ENCODE results near the gene CDK13. TPM values are rescaled to one million over a fixed set of nuclear protein-coding genes. Genes with fewer than 3 reads are reported as not detected.

The CDK13 gene
- total and polyA plus RNA-seq, 9 of the 15 experiments (the other 6 are each of a cell fraction or from before 2014, with no cell fraction given), result 9.8 to 46.1 (median 32.4) TPM

DNA sequence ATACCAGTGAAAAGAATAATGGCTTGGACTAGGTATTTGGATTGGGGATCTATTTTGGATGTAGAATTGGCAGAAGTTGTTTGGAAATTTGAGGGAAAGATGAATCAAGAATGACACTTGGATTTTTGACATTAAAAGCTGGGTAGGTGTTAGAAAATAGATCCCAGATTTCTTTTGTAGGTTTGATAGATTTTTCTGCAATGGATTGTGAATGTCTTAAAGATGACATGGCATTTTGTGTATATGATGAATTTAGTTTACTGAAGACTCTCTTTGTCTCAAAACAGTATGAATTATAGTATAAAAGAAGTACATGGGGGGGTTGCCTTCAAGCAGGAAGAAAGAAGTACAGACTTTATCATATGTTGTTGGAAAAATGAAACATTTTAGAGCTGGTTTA lies 108.6 kb downstream of the CDK13 start (continued):
- TF ChIP-seq, protein P1, sequence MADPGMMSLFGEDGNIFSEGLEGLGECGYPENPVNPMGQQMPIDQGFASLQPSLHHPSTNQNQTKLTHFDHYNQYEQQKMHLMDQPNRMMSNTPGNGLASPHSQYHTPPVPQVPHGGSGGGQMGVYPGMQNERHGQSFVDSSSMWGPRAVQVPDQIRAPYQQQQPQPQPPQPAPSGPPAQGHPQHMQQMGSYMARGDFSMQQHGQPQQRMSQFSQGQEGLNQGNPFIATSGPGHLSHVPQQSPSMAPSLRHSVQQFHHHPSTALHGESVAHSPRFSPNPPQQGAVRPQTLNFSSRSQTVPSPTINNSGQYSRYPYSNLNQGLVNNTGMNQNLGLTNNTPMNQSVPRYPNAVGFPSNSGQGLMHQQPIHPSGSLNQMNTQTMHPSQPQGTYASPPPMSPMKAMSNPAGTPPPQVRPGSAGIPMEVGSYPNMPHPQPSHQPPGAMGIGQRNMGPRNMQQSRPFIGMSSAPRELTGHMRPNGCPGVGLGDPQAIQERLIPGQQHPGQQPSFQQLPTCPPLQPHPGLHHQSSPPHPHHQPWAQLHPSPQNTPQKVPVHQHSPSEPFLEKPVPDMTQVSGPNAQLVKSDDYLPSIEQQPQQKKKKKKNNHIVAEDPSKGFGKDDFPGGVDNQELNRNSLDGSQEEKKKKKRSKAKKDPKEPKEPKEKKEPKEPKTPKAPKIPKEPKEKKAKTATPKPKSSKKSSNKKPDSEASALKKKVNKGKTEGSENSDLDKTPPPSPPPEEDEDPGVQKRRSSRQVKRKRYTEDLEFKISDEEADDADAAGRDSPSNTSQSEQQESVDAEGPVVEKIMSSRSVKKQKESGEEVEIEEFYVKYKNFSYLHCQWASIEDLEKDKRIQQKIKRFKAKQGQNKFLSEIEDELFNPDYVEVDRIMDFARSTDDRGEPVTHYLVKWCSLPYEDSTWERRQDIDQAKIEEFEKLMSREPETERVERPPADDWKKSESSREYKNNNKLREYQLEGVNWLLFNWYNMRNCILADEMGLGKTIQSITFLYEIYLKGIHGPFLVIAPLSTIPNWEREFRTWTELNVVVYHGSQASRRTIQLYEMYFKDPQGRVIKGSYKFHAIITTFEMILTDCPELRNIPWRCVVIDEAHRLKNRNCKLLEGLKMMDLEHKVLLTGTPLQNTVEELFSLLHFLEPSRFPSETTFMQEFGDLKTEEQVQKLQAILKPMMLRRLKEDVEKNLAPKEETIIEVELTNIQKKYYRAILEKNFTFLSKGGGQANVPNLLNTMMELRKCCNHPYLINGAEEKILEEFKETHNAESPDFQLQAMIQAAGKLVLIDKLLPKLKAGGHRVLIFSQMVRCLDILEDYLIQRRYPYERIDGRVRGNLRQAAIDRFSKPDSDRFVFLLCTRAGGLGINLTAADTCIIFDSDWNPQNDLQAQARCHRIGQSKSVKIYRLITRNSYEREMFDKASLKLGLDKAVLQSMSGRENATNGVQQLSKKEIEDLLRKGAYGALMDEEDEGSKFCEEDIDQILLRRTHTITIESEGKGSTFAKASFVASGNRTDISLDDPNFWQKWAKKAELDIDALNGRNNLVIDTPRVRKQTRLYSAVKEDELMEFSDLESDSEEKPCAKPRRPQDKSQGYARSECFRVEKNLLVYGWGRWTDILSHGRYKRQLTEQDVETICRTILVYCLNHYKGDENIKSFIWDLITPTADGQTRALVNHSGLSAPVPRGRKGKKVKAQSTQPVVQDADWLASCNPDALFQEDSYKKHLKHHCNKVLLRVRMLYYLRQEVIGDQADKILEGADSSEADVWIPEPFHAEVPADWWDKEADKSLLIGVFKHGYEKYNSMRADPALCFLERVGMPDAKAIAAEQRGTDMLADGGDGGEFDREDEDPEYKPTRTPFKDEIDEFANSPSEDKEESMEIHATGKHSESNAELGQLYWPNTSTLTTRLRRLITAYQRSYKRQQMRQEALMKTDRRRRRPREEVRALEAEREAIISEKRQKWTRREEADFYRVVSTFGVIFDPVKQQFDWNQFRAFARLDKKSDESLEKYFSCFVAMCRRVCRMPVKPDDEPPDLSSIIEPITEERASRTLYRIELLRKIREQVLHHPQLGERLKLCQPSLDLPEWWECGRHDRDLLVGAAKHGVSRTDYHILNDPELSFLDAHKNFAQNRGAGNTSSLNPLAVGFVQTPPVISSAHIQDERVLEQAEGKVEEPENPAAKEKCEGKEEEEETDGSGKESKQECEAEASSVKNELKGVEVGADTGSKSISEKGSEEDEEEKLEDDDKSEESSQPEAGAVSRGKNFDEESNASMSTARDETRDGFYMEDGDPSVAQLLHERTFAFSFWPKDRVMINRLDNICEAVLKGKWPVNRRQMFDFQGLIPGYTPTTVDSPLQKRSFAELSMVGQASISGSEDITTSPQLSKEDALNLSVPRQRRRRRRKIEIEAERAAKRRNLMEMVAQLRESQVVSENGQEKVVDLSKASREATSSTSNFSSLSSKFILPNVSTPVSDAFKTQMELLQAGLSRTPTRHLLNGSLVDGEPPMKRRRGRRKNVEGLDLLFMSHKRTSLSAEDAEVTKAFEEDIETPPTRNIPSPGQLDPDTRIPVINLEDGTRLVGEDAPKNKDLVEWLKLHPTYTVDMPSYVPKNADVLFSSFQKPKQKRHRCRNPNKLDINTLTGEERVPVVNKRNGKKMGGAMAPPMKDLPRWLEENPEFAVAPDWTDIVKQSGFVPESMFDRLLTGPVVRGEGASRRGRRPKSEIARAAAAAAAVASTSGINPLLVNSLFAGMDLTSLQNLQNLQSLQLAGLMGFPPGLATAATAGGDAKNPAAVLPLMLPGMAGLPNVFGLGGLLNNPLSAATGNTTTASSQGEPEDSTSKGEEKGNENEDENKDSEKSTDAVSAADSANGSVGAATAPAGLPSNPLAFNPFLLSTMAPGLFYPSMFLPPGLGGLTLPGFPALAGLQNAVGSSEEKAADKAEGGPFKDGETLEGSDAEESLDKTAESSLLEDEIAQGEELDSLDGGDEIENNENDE (IDR thresholded peaks at IDR 0.05; ENCODE audit: low read depth, low read length), result no peak
- TF ChIP-seq MAFF (IDR thresholded peaks at IDR 0.05; ENCODE audit: low read length), result peak; percentile 91
- no peak for TF ChIP-seq CHD4 (IDR thresholded peaks at IDR 0.05; ENCODE audit: insufficient read depth, insufficient replicate concordance, low read depth, low read length, poor library complexity, severe bottlenecking)
- TF ChIP-seq CCNT2 (IDR thresholded peaks at IDR 0.05; ENCODE audit: borderline replicate concordance, extremely low read depth, insufficient read length, low read depth, low read length), result no peak
- TF ChIP-seq GTF2E2 (tag; IDR thresholded peaks at IDR 0.05), result no peak
- TF ChIP-seq KHSRP (IDR thresholded peaks at IDR 0.05), result no peak
- no peak for TF ChIP-seq RBM39 (optimal IDR thresholded peaks at IDR 0.05; ENCODE audit: low read depth, low read length)
- no peak for TF ChIP-seq TAL1 (IDR thresholded peaks at IDR 0.05)
- TF ChIP-seq RFX7 (CRISPR knock-in tag; IDR thresholded peaks at IDR 0.05), result no peak
